ENCODE measurements around the gene TRIM25.

TRIM25 gene

GRCh38 chr17:56883616-56884015 is 30.2 kb downstream of the TRIM25 start:
- no peak for TF ChIP-seq CTCF (IDR thresholded peaks at IDR 0.05; ENCODE audit: control extremely low read depth, extremely low read depth, low read depth, missing control alignments)
- POLR2A ChIA-PET, result interaction anchor here (1.1 kb wide), 1 partner anchor 10 kb away, joined by 3 read pairs; no protein-coding TSS in a partner anchor
- no peak for DNase-seq (ENCODE audit: extremely low spot score)
- CTCF ChIA-PET, result interaction anchor here (0.7 to 1.7 kb wide), 2 partner anchors 10 to 12 kb away, joined by 3 to 5 read pairs; no protein-coding TSS in a partner anchor

DNA sequence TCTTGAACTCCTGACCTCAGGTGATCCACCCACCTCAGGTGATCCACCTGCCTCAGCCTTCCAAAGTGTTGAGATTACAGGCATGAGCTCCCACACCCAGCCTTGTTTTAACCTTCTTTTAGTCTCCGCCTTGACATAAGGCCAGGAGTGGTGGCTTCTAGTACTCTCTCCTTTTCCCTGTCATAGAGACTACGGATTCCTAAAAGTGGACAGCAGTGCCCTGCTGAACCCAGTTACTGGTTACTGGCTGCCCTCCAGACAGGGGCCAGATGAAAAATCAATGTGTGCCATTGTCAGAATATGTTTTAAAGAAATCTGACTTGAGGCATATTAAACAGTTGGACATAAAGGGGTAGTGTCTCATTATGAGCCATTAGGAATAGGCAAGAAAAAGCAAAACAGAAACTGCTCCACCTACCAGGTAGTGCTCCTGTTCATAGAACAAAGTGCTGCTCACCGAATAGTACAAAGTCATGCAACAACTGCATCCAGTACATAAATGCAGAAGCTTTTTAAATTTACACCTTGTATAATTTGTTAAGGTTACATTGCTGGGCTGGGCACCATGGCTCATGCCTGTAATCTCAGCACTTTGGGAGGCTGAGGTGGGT is 32.1 kb downstream of the TRIM25 start:
- CTCF ChIA-PET, result interaction anchor here (1.1 kb wide), 1 partner anchor 17 kb away, joined by 3 read pairs; no protein-coding TSS in a partner anchor
- no peak for DNase-seq (ENCODE audit: extremely low spot score)
- TF ChIP-seq CTCF (IDR thresholded peaks at IDR 0.05; ENCODE audit: control extremely low read depth, extremely low read depth, low read depth, missing control alignments), result no peak
- POLR2A ChIA-PET, result interaction anchor here (0.6 kb wide), 1 partner anchor 11 kb away, joined by 3 read pairs; no protein-coding TSS in a partner anchor

GRCh38 chr17:56880571-56880970 is 33.3 kb downstream of the TRIM25 start:
- POLR2A ChIA-PET, result no interaction called here
- CTCF ChIA-PET, result interaction anchor here (2.0 to 2.4 kb wide), 3 partner anchors 9 to 61 kb away, joined by 4 to 8 read pairs (median 7); no protein-coding TSS in a partner anchor
- DNase-seq (ENCODE audit: extremely low spot score), result no peak
- TF ChIP-seq CTCF (IDR thresholded peaks at IDR 0.05; ENCODE audit: control extremely low read depth, extremely low read depth, low read depth, missing control alignments), result no peak

DNA sequence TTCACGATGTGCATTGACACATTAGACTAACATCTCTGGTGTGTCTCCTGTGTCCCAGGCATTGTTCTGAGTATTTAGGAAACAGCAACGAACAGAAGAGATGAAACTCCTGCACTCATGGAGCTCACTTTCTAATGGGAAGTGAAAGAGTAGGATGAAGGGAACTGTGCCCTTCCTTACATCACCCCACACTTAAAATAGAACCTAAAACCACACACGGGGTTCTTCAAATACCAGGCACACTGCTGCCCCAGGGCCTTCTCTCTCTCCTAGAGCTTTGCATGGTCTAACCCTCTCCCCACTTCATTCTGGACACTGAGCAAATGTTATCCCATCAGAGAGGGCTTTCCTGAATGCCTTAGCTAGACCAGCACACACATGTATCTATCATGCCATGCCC is 33.7 kb downstream of the TRIM25 start:
- ChIA-PET POLR2A (interaction anchor here (0.6 kb wide), 1 partner anchor 30 kb away, joined by 4 read pairs; no protein-coding TSS in a partner anchor), CTCF (interaction anchor here (1.0 to 2.4 kb wide), 4 partner anchors 9 to 61 kb away, joined by 3 to 8 read pairs (median 6); no protein-coding TSS in a partner anchor)
- no peak for DNase-seq (ENCODE audit: extremely low spot score)
- no peak for TF ChIP-seq CTCF (IDR thresholded peaks at IDR 0.05; ENCODE audit: control extremely low read depth, extremely low read depth, low read depth, missing control alignments)

GRCh38 chr17:56879280-56879679 is 34.6 kb downstream of the TRIM25 start:
- ChIA-PET POLR2A (interaction anchor here (0.6 kb wide), 1 partner anchor 9 kb away, joined by 3 read pairs; no protein-coding TSS in a partner anchor), CTCF (interaction anchor here (1.0 to 2.4 kb wide), 4 partner anchors 8 to 60 kb away, joined by 3 to 8 read pairs (median 6); no protein-coding TSS in a partner anchor)
- TF ChIP-seq CTCF (IDR thresholded peaks at IDR 0.05; ENCODE audit: control extremely low read depth, extremely low read depth, low read depth, missing control alignments), result no peak
- no peak for DNase-seq (ENCODE audit: extremely low spot score)

- no peak for TF ChIP-seq CTCF (IDR thresholded peaks at IDR 0.05; ENCODE audit: control extremely low read depth, extremely low read depth, low read depth, missing control alignments)
- DNase-seq (ENCODE audit: extremely low spot score), result no peak
- CTCF ChIA-PET, result interaction anchor here (0.9 to 2.2 kb wide), 5 partner anchors 9 to 72 kb away, joined by 3 to 7 read pairs (median 5); no protein-coding TSS in a partner anchor
- POLR2A ChIA-PET, result interaction anchor here (1.2 kb wide), 1 partner anchor 9 kb away, joined by 3 read pairs; no protein-coding TSS in a partner anchor
These were observed 37.1 kb downstream of the TRIM25 start for GRCh38 chr17:56876766-56877179.

Measured in GM10248 (cell line).